CD4-positive, alpha-beta T cell treated with Interleukin-21 for 1 hour (primary cell): Measurements from ENCODE around the gene METTL13.

Experiments
- DNase-seq: peaks from one replicate; pipeline ENCODE4 v3.0.0-alpha.2; 2020

METTL13 gene

DNA sequence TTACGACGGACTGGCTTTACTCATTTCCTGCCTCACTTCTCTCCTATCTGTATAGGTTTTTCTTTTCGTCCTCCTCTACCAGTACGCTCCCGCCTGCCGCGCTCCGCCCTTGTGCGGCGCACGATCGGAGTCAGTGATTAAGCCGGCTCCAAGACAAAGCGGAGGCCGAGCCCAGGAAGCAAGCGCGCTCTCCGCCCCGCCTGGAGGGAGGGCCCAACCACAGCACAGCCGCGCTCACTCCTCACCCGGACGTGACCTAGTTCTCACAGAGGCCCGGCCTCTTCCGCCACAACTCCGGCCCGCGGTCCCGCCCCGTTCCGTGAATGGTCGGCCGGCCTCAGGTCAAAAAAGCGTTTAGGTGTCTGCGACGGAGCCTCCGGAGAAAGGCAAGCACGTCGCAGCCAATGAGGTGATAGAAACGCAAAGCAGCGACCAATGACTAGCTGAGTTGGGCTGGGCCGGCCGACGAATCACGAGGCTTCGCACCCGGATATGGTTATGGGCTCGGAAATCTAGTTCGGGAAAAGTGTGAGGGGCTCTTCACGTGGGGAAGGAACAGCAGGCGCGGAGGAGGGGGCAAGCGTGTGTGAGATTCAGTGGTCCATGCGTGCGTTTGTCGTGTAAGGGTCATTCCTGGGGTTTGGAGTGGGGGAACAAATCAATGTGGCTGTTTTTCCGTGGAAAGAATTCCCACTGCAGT, at the start of gene METTL13:
TSS of gene METTL13 (plus strand) at position 485 of the 700 bp plus-strand sequence. CDS start 308 bp downstream, outside the sequence.
- DNase-seq: peak; percentile 99

- DNase-seq: no peak
These were observed 45.3 kb upstream of the METTL13 start for GRCh38 chr1:171736196-171736595.

GRCh38 chr1:171738911-171739310, 42.5 kb upstream of the METTL13 start:
- DNase-seq: no peak

DNA sequence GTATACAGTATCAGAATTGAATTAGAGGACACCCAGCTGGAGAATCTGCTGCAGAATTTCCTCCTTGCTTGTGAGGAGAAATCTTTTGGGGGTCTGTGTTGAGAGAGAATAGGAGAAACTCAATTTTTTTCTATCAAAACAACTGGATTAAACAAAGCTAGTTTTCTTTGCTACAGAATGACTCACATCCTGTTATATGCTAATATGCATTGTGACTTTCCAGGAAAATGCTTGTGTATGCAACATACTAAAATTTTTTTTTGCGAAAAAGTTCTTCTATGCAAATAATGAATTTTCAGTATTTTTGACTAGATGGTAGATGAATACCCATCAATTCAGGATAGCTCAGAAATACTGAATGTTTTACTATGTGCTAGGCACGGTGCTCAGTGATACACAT, 41.8 kb upstream of the METTL13 start:
- no peak for DNase-seq

GRCh38 chr1:171740356-171740863, 41.0 kb upstream of the METTL13 start:
- DNase-seq: no peak

DNA sequence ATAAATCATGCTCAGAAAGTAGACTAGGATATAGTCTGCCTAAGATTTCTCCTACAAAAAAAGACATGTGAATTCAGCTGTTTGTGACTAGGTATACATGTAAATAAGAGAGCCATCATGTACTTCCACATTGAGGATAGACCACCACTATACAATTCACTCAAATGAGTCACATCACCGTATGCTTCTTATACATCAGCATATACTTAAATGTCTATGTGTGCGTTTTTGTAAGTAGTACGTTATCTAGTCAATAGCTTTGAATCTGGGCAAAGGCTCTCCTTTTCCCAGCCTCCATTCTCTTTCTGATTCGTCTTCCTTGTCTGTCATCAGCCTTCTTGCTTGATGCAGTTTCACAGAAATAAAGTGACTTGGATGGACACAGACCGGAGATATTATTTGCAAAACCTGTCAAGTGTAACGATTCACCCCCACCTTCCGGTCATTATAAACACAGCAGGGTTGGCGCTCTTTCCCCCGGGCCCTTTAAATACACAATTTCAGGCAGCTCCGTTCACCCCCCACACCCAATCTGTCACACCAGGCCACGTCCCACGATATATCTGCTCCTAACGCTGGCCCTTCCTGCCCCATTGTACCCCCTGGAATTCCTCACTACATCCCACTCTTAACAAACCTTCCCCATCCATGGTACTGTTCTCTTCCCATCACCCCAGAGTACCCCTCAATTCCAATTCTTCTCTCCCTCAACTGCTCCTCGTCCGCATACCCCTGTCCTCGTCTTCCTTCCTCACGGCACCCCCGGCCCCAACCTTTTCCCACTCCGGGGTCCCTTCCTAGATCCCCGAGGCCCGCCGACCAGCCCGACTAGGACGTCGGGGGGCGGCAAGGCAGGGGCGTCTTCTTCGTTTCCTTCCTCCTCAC, 40.2 kb upstream of the METTL13 start:
- DNase-seq: peak; percentile 60

GRCh38 chr1:171741872-171742576, 39.4 kb upstream of the METTL13 start, which contains the start of gene VAMP4:
VAMP4 (minus strand) TSS chr1:171742065; CDS start chr1:171738414, 3,651 bp downstream.
- DNase-seq: peak; percentile 89

- DNase-seq: no peak
These were observed 38.9 kb upstream of the METTL13 start for GRCh38 chr1:171742577-171742922.

DNA sequence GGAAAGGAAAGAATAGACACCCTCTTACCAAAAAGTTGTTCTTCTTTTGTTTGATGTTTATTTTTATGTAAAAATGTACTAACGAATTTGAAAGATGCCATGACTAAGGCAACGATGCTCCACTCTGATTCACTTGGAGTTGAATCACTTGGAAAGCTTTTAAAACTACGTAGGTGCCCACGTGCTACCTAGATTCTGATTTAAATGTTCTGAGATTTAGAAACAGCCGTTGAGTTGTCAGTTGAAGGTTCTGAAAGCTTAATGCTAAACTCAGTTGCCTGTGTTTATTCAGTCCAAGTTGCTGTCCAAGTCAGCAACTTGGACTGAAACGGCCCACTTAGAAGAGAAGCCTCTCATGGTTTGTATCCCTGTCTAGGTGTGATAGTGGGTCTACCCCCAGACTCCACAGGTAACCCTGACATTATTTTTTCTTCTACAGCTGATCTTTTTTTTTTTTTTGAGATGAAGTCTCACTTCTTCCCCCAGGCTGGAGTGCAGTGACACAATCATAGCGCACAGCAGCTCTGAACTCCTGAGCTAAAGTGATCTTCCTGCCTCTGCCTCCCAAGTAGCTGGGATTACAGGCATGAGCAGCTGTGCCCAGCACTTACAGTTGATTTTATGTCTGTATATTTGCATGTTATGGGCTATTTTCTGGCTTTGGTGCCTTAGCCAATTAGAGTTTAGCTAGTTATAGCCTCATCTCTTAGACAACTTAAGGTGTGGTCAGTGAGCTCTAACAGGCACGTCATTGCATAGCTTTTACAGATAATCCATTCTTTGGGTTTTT, 38.2 kb upstream of the METTL13 start:
- peak; percentile 8 for DNase-seq

- DNase-seq: no peak
These were observed 36.5 kb upstream of the METTL13 start for GRCh38 chr1:171744986-171745385.

DNA sequence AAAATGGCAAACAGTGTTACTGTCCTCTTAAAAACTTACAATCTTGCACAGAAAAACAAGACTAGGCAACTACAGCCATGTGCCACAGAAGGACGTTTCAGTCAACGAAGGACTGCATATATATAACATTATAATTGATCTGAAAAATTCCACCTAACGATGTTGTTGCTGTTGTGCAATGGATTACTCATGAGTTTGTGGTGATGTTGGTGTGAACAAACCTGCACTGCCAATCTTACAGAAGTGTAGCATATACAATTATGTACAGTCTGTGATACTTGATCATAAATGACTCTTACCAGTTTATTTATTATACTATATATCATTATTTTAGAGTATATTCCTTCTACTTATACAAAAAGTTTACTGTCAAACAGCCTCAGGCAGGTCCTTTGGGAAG, 32.8 kb upstream of the METTL13 start:
- DNase-seq: no peak

- DNase-seq: no peak
These were observed 30.2 kb upstream of the METTL13 start for GRCh38 chr1:171751221-171751620.

GRCh38 chr1:171753182-171753581, 28.3 kb upstream of the METTL13 start:
- DNase-seq: no peak

DNA sequence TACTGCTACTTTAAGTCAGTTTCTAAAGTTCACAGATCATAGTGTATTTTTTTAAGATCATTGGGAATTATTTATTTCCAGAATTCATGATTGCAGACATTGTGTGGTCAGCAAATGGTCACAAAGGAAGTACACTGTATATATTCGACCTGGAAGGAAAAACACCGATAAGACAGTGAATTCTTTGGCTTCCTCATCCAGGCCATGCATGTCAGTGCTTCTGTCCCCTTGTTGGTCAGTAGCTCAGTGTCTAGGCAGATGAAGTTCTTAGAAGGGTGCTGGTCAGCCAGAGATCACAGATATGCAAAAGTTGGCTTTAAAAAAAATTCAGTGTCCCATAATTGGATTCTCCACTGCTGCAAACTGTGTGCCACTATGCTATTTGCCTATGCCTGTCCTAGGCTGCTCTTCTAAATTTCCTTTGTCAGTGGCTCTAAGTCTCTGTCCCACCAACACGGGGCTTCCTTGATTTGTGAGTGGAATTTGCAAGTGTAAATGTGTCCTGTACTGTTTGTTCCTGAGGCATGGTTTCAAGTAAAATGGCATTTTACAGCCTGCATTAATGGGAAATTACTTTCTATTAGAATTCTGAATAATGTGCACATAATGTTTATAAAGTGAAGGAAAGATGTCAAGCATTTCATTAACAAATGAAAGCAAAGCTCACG, 27.6 kb upstream of the METTL13 start:
- no peak for DNase-seq

DNA sequence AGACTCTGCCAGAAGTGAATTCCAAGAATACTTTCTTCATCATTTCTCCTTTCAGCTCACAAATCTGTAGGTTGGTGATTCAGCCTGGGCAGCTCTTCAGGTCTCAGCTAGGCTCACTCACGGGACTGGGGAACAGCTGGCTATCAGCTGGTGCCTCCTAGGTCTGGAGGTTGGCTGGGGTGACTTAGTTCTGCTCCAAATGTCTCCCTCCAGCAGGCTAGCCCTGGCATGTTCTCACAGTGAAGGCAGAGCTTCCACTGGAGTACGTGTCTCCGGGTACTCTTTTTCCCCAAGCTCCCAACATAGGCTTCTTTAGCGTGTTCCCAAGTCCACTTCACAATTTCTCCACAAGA, 27.1 kb upstream of the METTL13 start:
- DNase-seq: no peak

DNA sequence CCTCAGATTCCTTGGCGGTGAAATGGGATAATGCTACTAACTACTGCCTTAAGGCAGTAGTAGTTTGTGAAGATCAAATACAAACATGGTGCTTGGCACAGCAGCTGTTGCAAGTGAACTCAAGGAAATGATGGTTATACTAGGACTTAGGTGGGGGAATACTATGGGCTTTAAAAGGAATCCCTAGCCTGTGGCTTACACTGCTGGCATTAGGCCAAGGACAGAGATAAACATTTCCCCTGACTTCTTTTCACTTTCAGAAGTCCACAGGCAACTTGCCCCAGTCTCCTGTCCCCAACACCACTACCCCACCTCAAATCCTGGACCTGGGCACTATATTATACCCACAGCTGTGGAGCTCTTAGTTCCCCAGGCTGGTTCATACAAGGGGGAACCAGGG, 26.5 kb upstream of the METTL13 start:
- DNase-seq: no peak

- no peak for DNase-seq
These were observed 24.6 kb upstream of the METTL13 start for GRCh38 chr1:171756856-171757255.

- DNase-seq: no peak
These were observed 23.4 kb upstream of the METTL13 start for GRCh38 chr1:171758011-171758410.

GRCh38 chr1:171762143-171762563, 19.3 kb upstream of the METTL13 start:
- DNase-seq: no peak

GRCh38 chr1:171763764-171764163, 17.7 kb upstream of the METTL13 start:
- DNase-seq: no peak

DNA sequence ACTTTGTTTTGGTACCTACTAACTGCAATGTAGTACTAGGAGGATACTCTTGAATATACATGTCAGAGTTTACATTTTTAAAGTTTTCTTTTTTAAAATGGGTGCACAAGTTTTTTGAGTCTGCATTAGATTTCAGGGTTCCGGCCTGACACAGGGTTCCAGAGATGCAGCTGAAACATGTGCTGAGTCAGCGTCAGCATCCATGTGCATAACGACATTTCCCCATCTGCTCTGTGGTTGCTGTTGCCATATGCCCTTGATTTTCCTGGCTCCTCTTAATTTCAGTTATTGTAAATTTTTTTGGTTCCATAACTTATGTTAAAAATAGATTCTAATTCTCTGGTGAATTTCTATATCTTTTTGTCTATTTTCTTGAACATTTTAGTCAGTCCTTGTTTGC, 12.3 kb upstream of the METTL13 start:
- DNase-seq: no peak

GRCh38 chr1:171769754-171770153, 11.7 kb upstream of the METTL13 start:
- DNase-seq: no peak
